GM12801 (cell line): ENCODE data around the gene SFMBT2.

Experiments
- TF ChIP-seq, protein P1 (sequence below): IDR thresholded peaks from one replicate; pipeline ENCODE4 v1.5.1; 2011; ENCODE audit warnings: control low read depth; ENCODE audit not compliant: insufficient read length; ENCODE audit errors: extremely low read depth

The SFMBT2 gene

GRCh38 chr10:7359356-7359755, 51.5 kb downstream of the SFMBT2 start:
- TF ChIP-seq, protein P1, sequence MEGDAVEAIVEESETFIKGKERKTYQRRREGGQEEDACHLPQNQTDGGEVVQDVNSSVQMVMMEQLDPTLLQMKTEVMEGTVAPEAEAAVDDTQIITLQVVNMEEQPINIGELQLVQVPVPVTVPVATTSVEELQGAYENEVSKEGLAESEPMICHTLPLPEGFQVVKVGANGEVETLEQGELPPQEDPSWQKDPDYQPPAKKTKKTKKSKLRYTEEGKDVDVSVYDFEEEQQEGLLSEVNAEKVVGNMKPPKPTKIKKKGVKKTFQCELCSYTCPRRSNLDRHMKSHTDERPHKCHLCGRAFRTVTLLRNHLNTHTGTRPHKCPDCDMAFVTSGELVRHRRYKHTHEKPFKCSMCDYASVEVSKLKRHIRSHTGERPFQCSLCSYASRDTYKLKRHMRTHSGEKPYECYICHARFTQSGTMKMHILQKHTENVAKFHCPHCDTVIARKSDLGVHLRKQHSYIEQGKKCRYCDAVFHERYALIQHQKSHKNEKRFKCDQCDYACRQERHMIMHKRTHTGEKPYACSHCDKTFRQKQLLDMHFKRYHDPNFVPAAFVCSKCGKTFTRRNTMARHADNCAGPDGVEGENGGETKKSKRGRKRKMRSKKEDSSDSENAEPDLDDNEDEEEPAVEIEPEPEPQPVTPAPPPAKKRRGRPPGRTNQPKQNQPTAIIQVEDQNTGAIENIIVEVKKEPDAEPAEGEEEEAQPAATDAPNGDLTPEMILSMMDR: no peak

- TF ChIP-seq, protein P1: no peak
Measured at GRCh38 chr10:7357193-7357592, 53.6 kb downstream of the SFMBT2 start.

DNA sequence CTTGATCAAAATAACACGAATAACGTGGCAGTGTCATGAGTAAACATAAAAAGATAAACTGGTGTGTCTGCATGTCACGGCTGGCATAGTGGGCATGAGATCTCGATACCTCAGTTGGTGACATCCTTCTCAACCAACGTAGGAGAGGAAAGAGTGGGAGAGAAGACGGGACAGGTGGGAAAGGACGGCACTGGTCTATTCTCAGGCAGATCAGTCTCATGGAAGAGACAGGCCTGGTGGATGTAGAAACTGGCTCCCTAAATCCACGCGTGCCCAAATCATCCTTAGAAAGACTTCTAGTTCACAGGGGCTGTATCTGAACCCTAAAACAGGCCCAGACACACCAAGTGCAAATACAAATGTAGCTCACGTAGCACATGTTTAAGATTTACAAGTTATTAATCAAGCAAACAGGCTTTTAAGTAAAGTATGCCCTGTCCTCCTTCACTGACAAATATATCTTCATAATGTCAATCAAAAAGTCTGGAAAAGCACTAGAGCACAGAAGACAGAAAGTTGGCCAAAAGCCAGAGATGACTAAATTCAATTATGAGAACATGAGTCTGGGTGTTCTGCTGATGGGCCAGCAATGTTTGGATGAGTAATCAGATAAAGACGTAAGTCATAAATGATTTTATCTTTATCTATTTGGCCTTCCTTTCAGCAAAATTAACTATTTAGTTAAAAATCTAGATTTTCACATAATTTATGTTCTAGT, 56.3 kb downstream of the SFMBT2 start:
- TF ChIP-seq, protein P1: no peak

GRCh38 chr10:7351894-7352293, 58.9 kb downstream of the SFMBT2 start:
- TF ChIP-seq, protein P1: no peak

- TF ChIP-seq, protein P1: no peak
Measured at GRCh38 chr10:7350541-7351195, 60.2 kb downstream of the SFMBT2 start.

DNA sequence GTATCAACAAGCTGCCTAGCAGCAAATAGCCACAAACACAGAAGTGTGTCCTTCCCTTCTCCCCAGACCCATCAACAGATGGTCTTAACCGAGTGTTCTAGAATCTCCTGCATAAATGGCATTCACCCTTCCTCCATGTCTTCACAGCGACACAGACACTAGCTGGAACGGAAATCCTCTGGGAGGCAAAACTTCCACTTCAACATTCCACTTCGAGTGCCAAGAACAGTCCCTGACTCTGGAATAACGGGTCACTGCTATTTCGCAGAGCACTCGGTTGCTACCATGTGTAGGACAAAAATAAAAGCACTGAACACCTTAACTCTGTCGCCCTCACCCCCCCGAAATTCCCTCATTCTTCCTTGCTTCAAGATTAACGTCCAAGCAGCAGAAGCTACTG, 65.1 kb downstream of the SFMBT2 start:
- TF ChIP-seq, protein P1: no peak

DNA sequence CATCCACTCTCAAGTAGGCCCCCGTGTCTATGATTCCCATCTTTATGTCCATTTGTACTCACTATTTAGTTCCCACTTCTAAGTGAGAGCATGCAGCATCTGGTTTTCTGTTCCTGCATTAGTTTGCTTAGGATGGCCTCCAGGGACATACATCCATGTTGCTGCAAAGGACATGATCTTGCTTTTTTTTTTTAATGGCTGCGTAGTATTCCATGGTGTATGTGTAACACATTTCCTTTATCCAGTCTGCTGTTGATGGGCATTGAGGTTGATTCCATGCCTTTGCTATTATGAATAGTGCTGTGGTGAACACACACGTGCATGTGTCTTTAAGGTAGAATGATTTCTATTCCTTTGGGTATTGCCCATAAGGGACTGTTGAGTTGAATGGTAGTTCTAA, 67.8 kb downstream of the SFMBT2 start:
- TF ChIP-seq, protein P1: no peak
